ENCODE results near the gene PPP2R5C.
A peak's percentile ranks its signal among the peaks of the same experiment; 100 is the strongest.
"Not testable (repeated sequence)": the region's sequence is repeated elsewhere in the genome, so short reads cannot be mapped to it uniquely, and the experiment has no call there.

Gene PPP2R5C

DNA sequence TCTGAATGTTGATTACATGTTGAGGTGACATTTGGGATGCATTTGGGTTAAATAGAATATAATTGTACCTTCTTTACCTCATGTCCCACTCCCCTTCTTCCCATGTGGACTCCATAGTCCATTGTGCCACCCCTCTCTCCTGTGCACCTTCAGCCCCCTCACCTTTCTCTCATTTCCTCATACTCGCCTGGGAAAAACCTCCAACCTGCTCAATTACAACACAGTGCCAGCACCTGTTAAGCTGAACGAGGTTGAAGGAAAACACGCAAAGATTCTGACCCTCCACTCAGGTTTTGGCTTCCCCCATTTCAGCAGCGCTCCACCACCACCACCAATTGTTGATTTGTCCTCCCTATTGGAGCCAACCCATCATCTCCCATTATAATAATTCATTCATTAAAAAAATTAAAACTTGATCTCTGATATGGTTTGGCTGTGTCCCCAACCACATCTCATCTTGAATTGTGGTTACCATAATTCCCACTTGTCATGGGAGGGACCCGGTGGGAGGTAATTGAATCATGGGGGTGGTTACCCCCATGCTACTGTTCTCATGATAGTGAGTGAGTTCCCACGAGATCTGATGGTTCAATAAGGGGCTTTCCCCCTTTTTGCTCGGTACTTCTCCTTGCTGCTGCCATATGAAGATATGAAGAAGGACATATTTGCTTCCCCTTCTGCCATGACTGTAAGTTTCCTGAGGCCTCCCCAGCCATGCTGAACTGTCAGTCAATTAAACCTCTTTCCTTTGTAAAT lies 33.7 kb upstream of the PPP2R5C start:
- peak; percentile 3 for DNase-seq (ENCODE audit: low spot score)

DNA sequence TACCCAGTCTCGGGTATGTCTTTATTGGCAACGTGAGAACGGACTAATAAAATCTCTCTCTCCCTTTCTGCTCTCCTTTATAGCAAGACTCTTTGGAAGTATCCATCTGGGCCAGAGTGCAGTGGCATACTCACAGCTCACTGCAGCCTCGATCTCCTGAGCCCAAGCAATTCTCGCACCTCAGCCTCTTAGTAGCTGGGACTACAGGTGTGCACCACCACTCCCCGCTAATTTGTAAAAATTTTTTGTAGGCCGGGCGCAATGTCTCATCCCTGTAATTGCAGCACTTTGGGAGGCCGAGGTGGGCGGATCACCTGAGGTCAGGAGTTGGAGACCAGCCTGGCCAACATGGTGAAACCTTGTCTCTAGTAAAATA lies 33.2 kb upstream of the PPP2R5C start:
- DNase-seq (ENCODE audit: low spot score): no peak

DNA sequence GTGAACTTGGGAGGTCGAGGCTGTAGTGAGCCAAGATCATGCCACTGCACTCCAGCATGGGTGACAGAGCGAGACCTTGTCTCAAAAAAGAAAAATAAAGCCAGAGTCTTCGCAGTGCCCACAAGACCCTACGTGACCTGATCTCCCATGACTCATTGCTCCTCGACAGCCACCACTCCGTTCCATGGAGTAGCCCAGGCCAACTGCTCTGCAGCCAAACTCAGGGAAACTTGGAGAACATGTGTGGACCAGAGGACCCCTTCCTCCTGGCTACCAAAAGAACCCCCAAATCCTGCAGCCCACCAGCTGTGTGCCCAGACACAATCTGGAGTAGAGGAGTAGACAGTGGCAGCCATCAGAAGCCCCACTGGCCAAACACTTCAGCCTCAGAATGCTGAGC lies 32.1 kb upstream of the PPP2R5C start:
- peak; percentile 1 for DNase-seq (ENCODE audit: low spot score)

DNA sequence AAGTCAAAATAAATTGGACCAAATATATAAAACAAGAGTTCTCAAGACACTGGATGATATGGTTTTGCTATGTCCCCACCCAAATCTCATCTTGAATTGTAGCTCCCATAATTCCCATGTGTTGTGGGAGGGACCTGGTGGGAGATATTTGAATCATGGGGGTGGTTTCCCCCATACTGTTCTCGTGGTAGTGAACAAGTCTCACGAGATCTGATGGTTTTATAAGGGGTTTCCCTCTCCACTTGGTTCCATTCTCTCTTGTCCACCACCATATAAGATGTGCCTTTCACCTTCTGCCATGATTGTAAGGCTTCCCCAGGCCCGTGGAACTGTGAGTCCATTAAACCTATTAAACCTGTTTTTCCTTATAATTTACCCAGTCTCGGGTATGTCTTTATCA lies 31.4 kb upstream of the PPP2R5C start:
- DNase-seq (ENCODE audit: low spot score): not testable (repeated sequence)

DNA sequence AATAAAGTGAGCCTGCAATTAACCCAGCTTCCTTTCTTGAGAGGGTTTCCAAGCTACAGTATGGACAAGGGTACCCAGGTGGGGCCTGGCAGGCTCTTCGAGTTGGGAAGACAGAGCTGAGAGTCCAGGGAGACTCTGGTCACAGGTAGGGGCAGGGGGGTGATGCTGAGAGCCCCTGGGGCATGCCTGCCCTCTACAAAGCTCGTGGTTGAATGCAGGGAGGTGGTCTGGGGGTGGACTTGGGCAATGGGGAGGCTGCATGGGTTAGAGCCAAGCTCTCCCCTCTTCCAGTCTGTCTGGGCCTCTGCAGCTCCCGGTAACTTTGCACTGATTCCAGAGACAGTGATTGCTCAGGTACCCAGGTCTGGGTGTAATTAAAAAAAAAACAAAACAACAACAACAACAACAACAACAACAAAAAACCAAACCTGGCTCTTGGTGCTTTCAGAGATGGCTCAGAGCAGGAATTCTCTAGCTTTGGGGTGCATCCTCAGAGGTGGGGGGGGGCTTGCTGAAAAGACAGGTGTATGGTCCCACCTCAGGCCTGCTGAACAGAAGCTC lies 30.8 kb upstream of the PPP2R5C start:
- no peak for DNase-seq (ENCODE audit: low spot score)

DNA sequence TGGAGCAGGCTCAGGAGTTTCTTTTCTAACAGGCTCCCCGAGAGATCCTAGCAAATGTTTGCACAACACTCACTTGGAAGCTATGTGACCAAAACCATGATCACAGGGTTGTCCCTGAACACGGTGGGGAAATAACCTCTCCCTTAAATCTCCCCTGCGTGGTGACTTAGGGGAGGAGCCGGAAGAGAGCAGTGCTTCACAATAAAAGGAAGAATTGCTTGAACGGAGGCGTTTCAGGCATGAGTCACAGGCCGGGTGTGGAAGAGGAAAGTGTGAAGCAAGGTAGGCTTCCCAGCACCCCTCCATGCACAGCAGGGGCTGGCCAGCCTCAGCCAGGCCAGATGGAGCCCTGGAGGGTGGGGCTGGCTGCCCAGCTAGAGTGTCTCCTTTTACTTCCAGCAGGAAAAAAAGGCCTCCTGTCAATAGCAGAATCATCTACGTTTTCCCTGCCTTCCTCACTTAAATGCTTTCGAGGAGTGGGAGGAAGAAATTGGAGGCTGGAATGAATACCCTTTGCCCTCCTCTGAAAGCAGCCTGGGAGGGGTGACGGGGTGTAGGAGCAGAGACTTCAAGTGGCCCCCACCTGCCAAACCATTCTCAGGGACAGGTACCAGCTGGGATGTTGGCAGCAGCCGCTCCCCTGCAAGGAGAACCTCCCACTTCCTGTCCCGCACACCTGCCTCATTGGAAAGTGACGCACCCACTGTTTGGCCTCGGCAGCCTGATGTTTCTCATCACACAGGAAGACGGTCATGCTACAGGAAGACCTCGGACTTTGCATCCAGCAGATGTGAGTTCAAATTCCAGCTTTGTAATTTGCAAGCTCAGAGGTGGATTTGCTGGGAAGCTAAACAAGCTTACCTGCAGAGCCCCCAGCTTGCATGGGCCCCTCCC lies 30.1 kb upstream of the PPP2R5C start:
- no peak for DNase-seq (ENCODE audit: low spot score)

DNA sequence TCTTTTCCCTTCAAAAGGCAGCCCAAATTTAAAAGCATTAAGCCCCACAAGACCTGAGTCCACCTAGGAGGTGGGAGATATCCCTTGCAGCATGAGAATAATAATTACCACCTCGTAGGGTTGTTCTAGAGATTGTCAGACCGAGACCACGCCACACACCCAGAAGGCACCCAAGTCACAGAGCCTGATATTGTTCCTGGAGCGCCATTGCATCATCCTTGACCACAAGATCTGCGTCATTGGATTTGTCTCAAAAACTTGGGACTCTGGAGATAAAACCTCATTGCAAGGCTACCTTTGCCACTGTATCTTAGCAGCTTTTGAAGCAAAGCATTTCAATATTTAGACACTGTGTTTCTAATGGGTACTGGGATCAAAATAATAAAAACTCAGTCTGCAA lies 29.4 kb upstream of the PPP2R5C start:
- no peak for DNase-seq (ENCODE audit: low spot score)

DNA sequence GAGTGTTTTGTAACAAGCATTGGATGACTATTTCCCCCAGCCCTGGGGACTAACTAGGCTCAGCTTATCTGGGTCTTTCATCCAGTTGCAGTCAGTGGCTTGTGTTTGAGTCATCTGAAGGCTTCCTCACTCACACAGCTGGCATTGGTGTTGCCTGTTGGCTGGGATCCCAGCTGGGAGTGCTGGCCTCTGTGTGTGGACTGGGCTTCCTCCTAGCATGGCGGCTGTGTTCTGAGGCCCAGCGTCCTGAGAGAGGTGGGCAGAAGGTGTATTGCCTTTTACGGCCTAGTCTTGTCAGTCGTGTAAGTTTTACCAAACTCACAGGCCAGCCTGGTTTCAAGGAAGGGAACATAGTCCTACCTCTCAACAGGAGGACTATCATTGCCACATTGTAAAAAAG lies 28.3 kb upstream of the PPP2R5C start:
- DNase-seq (ENCODE audit: low spot score): no peak

DNA sequence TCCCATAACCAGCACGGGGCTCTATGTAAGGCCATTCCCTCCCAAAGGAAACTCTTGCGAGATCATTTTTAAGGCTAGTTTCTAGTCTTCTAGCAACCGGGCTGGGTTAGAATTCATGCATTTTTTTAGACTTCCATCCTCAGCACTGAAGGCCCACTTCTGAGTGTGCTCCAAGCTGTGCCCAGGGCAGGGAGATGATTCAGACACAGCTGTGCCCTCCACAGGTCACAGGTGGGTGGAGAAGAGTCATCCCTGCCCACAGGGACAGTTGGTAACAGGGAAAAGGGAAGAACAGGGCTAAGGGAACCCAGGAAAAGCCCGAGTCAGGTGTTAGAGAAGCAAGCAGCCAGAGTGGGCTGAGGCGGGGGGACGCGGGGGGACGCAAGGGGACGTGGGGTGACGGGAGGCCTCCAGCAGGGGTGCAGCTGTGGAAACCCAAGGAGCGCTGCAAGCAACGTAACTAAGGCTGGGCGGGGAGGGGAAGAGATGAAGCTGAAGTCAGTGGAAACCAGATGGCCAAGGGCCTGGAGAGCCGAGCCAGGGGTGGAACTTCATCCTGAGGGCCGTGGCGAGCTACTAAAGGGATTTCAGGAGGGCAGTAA lies 27.2 kb upstream of the PPP2R5C start:
- no peak for DNase-seq (ENCODE audit: low spot score)

DNA sequence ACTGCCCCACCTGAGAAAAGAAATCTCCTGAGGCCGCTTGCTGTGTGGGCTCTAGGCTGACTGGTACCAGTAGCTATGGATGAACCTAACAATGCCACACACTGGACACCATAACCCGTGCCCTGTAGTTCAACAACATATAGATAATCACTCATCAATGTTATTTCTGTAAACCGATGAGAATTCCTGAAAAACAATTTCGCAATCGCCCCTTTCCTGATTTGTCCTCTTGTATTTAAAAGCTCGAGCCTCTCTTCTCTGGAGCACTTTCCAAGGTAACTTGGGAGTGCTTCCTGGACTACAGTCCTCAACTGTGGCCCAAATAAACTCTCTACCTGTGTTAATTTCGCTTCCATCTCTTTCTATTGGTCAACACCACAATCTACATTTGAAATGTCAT lies 26.1 kb upstream of the PPP2R5C start:
- no peak for DNase-seq (ENCODE audit: low spot score)

DNA sequence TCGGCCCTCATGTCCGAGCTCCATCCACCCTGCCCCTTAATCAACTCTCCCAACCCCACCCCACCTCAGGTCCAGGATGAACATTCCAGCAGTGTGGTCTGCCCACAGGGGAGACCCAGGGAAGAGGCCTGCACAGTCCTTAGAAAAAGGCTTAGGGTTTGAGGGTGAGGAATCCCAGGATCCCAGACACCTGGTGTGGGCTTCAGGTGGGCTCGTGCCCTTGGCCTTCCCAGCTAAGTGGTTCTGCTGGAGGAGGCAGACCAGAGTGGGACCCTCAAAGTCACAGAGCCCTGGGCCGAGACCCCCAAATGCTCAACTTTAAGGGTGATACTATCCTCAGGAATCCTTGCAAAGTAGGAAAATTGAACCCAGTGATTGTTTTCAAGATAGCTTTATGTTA lies 25.4 kb upstream of the PPP2R5C start:
- no peak for DNase-seq (ENCODE audit: low spot score)

DNA sequence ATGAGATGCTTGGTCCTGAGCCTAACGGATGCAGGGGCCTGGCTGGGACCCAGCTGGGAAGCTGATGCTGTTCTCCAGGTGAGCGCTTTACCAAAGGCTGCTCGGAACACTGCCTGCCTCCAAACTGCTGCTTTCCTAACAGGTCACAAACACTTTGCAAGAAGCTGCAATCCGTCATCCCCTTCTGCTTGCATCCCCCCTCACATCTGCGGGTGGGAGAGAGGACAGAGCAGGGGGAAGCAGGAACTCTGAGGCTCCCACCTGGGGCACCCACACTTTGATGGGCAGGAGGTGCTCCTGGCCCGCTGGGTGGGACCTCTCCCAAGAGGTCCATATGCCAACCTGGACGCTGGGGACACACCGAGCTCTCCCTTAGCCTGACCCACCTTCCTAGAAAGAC lies 24.9 kb upstream of the PPP2R5C start:
- no peak for DNase-seq (ENCODE audit: low spot score)

DNA sequence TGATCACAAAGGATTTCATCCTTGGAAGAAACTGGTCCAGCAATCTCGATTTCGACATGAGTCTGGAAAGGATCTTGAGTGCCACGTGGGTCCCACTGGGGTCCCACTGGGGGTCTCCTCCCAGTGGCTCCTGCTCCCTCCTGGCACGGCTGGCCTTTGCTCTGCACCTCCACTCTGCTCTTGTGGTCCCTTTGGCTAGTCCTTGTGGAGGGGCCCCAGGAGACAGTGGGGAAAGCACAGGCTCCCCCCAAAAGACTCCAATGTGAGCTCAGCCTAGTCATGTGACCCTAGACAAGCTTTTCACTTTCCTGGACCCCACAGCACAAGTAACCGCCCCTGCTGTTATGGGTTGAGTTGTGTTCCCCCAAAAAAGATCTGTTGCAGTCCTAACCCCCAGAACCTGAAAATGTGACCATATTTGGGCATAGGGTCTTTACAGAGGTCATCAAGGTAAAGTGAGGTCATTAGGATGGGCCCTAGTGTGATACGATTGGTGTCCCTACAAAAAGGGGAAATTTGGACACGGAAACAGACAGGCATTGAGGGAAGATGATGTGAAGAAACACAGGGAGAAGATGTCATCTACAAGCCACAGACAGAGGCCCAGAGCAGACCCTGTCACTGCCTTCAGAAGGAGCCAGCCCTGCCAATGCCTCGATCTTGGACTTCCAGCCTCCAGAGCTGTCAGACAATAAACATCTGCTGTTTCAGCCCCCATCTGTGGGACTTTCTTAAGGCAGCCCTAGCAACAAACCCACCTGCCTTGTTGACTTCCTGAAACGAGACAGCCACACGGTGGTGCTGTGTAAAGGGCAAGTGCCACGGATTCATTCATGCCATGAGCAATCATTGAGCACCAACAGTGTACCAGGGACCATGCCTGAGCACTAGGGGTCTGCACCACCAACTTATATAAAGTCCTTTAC lies 23.8 kb upstream of the PPP2R5C start:
- no peak for DNase-seq (ENCODE audit: low spot score)

DNA sequence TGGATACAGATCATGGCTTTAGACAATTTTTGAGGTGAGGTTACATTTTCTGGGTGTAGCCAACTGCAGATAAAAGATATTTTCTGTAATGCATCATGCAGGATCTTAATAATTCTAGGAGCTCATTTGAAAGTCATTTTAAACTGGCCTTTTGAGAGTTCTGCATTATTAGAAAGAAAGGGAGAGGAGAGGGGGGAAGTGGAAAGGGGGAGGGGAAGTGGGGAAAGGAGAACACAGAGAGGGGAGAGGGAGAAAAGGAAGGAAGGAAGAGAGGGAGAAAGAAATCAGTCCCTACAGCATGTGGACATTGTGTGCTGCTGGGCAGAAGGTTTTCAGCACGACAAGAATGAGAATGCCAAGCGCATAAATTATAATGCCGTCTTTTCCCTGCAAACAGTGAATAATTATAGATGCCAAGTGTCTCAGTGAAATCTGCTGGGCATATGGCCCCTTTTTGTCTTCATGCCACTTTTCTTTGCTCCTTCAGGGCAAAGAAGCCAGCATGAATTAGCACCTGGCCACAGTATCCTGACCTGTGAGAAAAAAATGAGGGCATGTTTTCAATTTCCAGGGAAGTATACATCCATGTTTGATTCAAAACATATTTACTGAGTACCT lies 22.7 kb upstream of the PPP2R5C start:
- DNase-seq (ENCODE audit: low spot score): no peak

DNA sequence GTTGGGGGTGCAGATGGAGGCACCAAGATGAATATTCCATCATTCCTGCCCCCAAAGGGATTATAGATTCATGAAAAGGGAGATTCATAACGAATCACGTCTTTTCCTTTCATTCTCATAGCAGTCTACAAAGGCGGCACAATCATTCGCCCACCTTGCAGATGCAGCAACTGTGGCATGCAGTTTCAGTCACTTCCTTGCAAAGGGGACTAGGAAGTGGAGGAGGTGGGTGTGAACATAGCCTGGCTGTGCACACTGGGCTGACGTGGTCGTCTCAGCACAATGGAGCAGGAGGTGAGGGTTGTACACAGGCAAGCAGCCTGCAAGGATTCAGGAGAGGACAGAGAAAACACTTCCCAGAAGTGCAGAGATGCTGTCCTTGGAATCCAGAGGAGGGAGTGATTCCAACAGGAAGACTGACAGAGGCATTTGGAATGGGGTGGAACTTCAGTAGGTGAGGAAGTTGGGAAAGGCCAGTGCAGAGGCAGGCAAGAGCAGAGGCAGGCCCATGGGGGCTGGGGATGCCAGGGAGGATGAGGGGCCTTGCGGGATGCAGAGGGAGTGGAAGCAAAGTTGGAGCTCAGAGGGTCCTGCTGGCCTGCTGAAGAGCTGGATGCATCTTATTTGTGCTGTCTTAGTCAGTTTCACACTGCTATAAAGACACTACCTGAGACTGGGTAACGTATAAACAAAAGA lies 21.9 kb upstream of the PPP2R5C start:
- no peak for DNase-seq (ENCODE audit: low spot score)

DNA sequence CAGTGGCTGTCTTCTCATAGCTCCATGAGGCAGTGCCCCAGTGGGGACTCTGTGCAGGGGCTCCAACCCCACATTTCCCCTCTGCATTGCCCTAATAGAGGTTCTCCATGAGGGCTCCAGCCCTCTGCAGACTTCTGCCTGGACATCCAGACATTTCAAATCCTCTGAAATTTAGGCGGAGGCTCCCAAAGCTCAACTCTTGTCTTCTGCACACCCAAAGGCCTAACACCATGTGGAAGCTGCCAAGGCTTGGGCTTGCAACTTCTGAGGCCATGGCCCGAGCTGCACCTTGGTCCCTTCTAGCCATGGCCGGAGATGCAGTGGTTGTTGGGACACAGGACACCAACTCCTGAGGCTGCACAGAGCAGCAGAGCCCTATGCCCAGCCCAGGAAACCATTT lies 20.5 kb upstream of the PPP2R5C start:
- DNase-seq (ENCODE audit: low spot score): no peak

DNA sequence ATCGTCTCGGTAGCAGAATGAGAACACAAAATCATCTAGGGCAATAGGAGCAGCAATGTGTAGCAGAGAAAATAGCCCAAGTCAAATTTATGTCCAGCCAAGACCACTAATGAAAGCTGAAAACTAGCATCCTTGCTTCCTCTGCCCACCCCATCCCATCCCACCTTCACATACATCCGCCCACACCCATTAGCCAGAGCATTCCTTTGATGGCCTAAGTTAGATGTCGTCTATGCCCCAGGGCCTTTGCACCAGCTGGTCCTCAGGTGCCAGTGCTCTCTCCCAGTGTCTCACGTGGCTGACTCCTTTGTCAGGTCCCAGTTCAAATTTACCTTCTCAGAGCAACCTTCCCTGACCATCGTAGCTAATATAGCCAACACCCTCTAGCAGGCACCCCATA lies 17.8 kb upstream of the PPP2R5C start:
- DNase-seq (ENCODE audit: low spot score): no peak

DNA sequence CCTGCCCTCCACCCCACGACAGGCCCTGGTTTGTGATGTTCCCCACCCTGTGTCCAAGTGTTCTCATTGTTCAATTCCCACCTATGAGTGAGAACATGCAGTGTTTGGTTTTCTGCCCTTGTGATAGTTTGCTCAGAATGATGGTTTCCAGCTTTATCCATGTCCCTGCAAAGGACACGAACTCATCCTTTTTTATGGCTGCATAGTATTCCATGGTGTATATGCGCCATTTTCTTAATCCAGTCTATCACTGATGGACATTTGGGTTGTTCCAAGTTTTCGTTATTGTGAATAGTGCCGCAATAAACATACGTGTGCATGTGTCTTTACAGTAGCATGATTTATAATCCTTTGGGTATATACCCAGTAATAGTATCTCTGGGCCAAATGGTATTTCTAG lies 17.1 kb upstream of the PPP2R5C start:
- DNase-seq (ENCODE audit: low spot score): not testable (repeated sequence)

DNA sequence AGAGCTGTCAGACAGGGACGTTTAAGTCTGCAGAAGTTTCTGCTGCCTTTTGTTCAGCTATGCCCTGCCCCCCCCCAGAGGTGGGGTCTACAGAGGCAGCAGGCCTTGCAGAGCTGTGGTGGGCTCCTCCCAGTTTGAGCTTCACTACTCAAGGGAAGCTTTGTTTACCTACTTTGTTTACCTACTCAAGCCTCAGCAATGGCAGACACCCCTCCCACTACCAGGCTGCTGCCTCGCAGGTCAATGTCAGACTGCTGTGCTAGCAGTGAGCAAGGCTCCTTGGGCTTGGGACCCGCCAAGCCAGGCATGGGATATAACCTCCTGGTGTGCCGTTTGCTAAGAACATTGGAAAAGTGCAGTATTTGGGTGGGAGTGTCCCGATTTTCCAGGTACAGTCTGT lies 11.8 kb upstream of the PPP2R5C start:
- not testable (repeated sequence) for DNase-seq (ENCODE audit: low spot score)

DNA sequence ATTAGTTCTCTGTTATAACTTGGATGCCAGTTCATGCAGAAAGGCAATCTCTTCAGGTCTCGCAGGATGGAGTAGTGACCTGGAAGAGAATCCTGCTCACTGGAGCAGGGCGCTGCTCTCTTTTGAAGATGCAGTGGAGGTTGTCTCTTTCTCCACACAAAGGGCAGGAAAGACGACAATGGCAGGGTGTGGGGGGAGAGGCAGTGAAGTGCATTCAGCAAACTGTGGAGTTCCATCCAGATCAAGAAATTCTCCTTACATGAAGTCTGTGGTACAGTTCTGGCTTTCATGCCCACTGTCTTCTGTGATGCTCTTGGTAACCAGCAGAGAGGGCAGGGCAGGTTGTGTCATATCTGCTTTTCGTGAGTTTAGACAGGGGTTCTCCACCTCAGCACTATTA lies 6.6 kb upstream of the PPP2R5C start:
- DNase-seq (ENCODE audit: low spot score): no peak
